SK-N-SH treated with all-trans-retinoic acid at 6 μM for 48 hours (cell line): ENCODE results near the gene NRBF2.

ENCODE experiments used
- ATAC-seq: fragments of 200-7000 bp; cut with Tn5 transposase; 3 replicates; pipeline ENCODE4 v1.9.1; 2020; ENCODE audit warnings: mild to moderate bottlenecking, moderate library complexity
- BACH2 ChIP-seq: fragments of 250-450 bp; sonication (Bioruptor Pico); IDR thresholded peaks from 2 replicates; pipeline ENCODE4 v1.9.0; 2021; ENCODE audit warnings: mild to moderate bottlenecking, borderline replicate concordance
- CSDC2 ChIP-seq: fragments of 250-450 bp; sonication (Bioruptor Pico); IDR thresholded peaks from 2 replicates; pipeline ENCODE4 v1.5.0; 2020; ENCODE audit warnings: mild to moderate bottlenecking, moderate library complexity
- ESRRG ChIP-seq: fragments of 250-450 bp; sonication (Bioruptor Pico); IDR thresholded peaks from 2 replicates; pipeline ENCODE4 v1.6.1; 2021; ENCODE audit warnings: mild to moderate bottlenecking
- GLIS3 ChIP-seq: fragments of 250-450 bp; sonication (Bioruptor Pico); IDR thresholded peaks from 2 replicates; pipeline ENCODE4 v1.5.0; 2020; ENCODE audit warnings: mild to moderate bottlenecking, moderate library complexity
- OSR1 ChIP-seq: fragments of 250-450 bp; sonication (Bioruptor Pico); IDR thresholded peaks from 2 replicates; pipeline ENCODE4 v1.8.0; 2022; ENCODE audit warnings: moderate library complexity, mild to moderate bottlenecking, inconsistent platforms
- RARB ChIP-seq: fragments of 250-450 bp; sonication (Bioruptor Pico); IDR thresholded peaks from 2 replicates; pipeline ENCODE4 v1.8.0; 2021; ENCODE audit warnings: mild to moderate bottlenecking, moderate library complexity
- SNAI2 ChIP-seq: fragments of 250-450 bp; sonication (Bioruptor Pico); IDR thresholded peaks from 2 replicates; pipeline ENCODE4 v1.5.0; 2020; ENCODE audit warnings: mild to moderate bottlenecking, moderate library complexity
- TCF4 ChIP-seq: fragments of 250-450 bp; sonication (Bioruptor Pico); IDR thresholded peaks from 2 replicates; pipeline ENCODE4 v1.8.0; 2021; ENCODE audit warnings: mild to moderate bottlenecking, moderate library complexity, borderline replicate concordance
- TOX ChIP-seq: fragments of 250-450 bp; sonication (Bioruptor Pico); IDR thresholded peaks from 2 replicates; pipeline ENCODE4 v1.8.0; 2021; ENCODE audit warnings: mild to moderate bottlenecking, moderate library complexity, borderline replicate concordance
- ZC3H10 ChIP-seq: fragments of 250-450 bp; sonication (Bioruptor Pico); IDR thresholded peaks from 2 replicates; pipeline ENCODE4 v1.5.1; 2021; ENCODE audit warnings: mild to moderate bottlenecking, moderate library complexity
- ZFP3 ChIP-seq: fragments of 250-450 bp; sonication (Bioruptor Pico); IDR thresholded peaks from 2 replicates; pipeline ENCODE4 v1.5.0; 2020; ENCODE audit warnings: mild to moderate bottlenecking, moderate library complexity
- ZFP30 ChIP-seq: fragments of 450-650 bp; formaldehyde crosslinking; IDR thresholded peaks from 2 replicates; pipeline ENCODE4 v1.5.0; 2022; ENCODE audit warnings: mild to moderate bottlenecking, moderate library complexity
- ZNF70 ChIP-seq: fragments of 450-650 bp; formaldehyde crosslinking; IDR thresholded peaks from 2 replicates; pipeline ENCODE4 v1.5.0; 2020; ENCODE audit warnings: mild to moderate bottlenecking, moderate library complexity
- ZNF8 ChIP-seq: fragments of 450-650 bp; formaldehyde crosslinking; IDR thresholded peaks from 2 replicates; pipeline ENCODE4 v1.5.0; 2020; ENCODE audit warnings: mild to moderate bottlenecking, moderate library complexity
- TF ChIP-seq, protein P1 (sequence below): fragments of 250-450 bp; sonication (Bioruptor Pico); IDR thresholded peaks from 2 replicates; pipeline ENCODE4 v1.8.0; 2020; ENCODE audit warnings: mild to moderate bottlenecking, moderate library complexity, borderline replicate concordance
- TF ChIP-seq, protein P2 (sequence below): fragments of 250-450 bp; sonication (Bioruptor Pico); IDR thresholded peaks from 2 replicates; pipeline ENCODE4 v1.5.1; 2020; ENCODE audit warnings: low read depth, mild to moderate bottlenecking, moderate library complexity
- TF ChIP-seq, protein P3 (sequence below): fragments of 250-450 bp; sonication (Bioruptor Pico); IDR thresholded peaks from 2 replicates; pipeline ENCODE4 v1.8.0; 2021; ENCODE audit warnings: low read depth, mild to moderate bottlenecking, moderate library complexity, borderline replicate concordance
- TF ChIP-seq, protein P4 (sequence below): fragments of 250-450 bp; sonication (Bioruptor Pico); IDR thresholded peaks from 2 replicates; pipeline ENCODE4 v1.5.1; 2021; ENCODE audit warnings: mild to moderate bottlenecking, moderate library complexity
- TF ChIP-seq, protein P5 (sequence below): fragments of 250-450 bp; sonication (Bioruptor Pico); IDR thresholded peaks from 2 replicates; pipeline ENCODE4 v1.5.0; 2020; ENCODE audit warnings: mild to moderate bottlenecking, moderate library complexity

NRBF2 gene

GRCh38 chr10:63119041-63119440 lies 14.1 kb upstream of the NRBF2 start:
- no peak for TF ChIP-seq GLIS3 (CRISPR knock-in tag)
- no peak for TF ChIP-seq BACH2
- TF ChIP-seq OSR1 = no peak
- TF ChIP-seq CSDC2 (CRISPR knock-in tag) = no peak
- TF ChIP-seq, protein P1, sequence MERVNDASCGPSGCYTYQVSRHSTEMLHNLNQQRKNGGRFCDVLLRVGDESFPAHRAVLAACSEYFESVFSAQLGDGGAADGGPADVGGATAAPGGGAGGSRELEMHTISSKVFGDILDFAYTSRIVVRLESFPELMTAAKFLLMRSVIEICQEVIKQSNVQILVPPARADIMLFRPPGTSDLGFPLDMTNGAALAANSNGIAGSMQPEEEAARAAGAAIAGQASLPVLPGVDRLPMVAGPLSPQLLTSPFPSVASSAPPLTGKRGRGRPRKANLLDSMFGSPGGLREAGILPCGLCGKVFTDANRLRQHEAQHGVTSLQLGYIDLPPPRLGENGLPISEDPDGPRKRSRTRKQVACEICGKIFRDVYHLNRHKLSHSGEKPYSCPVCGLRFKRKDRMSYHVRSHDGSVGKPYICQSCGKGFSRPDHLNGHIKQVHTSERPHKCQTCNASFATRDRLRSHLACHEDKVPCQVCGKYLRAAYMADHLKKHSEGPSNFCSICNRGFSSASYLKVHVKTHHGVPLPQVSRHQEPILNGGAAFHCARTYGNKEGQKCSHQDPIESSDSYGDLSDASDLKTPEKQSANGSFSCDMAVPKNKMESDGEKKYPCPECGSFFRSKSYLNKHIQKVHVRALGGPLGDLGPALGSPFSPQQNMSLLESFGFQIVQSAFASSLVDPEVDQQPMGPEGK (CRISPR knock-in tag) = no peak
- TF ChIP-seq TCF4 (CRISPR knock-in tag) = no peak
- TF ChIP-seq ZNF8 = no peak
- no peak for ATAC-seq

GRCh38 chr10:63120554-63120953 lies 12.6 kb upstream of the NRBF2 start:
- TF ChIP-seq, protein P2, sequence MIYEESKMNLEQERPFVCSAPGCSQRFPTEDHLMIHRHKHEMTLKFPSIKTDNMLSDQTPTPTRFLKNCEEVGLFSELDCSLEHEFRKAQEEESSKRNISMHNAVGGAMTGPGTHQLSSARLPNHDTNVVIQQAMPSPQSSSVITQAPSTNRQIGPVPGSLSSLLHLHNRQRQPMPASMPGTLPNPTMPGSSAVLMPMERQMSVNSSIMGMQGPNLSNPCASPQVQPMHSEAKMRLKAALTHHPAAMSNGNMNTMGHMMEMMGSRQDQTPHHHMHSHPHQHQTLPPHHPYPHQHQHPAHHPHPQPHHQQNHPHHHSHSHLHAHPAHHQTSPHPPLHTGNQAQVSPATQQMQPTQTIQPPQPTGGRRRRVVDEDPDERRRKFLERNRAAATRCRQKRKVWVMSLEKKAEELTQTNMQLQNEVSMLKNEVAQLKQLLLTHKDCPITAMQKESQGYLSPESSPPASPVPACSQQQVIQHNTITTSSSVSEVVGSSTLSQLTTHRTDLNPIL (CRISPR knock-in tag) = no peak
- TF ChIP-seq, protein P3, sequence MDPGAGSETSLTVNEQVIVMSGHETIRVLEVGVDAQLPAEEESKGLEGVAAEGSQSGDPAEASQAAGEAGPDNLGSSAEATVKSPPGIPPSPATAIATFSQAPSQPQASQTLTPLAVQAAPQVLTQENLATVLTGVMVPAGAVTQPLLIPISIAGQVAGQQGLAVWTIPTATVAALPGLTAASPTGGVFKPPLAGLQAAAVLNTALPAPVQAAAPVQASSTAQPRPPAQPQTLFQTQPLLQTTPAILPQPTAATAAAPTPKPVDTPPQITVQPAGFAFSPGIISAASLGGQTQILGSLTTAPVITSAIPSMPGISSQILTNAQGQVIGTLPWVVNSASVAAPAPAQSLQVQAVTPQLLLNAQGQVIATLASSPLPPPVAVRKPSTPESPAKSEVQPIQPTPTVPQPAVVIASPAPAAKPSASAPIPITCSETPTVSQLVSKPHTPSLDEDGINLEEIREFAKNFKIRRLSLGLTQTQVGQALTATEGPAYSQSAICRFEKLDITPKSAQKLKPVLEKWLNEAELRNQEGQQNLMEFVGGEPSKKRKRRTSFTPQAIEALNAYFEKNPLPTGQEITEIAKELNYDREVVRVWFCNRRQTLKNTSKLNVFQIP (CRISPR knock-in tag) = no peak
- TF ChIP-seq ZFP30 (CRISPR knock-in tag) (no peak), GLIS3 (CRISPR knock-in tag) (no peak), ZNF8 (no peak), BACH2 (no peak), SNAI2 (CRISPR knock-in tag) (no peak), ZFP3 (CRISPR knock-in tag) (no peak), ZNF70 (CRISPR knock-in tag) (no peak), ZC3H10 (CRISPR knock-in tag) (no peak)
- TF ChIP-seq, protein P4, sequence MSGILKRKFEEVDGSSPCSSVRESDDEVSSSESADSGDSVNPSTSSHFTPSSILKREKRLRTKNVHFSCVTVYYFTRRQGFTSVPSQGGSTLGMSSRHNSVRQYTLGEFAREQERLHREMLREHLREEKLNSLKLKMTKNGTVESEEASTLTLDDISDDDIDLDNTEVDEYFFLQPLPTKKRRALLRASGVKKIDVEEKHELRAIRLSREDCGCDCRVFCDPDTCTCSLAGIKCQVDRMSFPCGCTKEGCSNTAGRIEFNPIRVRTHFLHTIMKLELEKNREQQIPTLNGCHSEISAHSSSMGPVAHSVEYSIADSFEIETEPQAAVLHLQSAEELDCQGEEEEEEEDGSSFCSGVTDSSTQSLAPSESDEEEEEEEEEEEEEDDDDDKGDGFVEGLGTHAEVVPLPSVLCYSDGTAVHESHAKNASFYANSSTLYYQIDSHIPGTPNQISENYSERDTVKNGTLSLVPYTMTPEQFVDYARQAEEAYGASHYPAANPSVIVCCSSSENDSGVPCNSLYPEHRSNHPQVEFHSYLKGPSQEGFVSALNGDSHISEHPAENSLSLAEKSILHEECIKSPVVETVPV (CRISPR knock-in tag) = no peak
- TF ChIP-seq, protein P5, sequence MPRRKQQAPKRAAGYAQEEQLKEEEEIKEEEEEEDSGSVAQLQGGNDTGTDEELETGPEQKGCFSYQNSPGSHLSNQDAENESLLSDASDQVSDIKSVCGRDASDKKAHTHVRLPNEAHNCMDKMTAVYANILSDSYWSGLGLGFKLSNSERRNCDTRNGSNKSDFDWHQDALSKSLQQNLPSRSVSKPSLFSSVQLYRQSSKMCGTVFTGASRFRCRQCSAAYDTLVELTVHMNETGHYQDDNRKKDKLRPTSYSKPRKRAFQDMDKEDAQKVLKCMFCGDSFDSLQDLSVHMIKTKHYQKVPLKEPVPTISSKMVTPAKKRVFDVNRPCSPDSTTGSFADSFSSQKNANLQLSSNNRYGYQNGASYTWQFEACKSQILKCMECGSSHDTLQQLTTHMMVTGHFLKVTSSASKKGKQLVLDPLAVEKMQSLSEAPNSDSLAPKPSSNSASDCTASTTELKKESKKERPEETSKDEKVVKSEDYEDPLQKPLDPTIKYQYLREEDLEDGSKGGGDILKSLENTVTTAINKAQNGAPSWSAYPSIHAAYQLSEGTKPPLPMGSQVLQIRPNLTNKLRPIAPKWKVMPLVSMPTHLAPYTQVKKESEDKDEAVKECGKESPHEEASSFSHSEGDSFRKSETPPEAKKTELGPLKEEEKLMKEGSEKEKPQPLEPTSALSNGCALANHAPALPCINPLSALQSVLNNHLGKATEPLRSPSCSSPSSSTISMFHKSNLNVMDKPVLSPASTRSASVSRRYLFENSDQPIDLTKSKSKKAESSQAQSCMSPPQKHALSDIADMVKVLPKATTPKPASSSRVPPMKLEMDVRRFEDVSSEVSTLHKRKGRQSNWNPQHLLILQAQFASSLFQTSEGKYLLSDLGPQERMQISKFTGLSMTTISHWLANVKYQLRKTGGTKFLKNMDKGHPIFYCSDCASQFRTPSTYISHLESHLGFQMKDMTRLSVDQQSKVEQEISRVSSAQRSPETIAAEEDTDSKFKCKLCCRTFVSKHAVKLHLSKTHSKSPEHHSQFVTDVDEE (CRISPR knock-in tag) = no peak
- peak; percentile 66 for ATAC-seq

GRCh38 chr10:63123727-63124362 lies 9.3 kb upstream of the NRBF2 start:
- no peak for ATAC-seq
- TF ChIP-seq ZFP3 (CRISPR knock-in tag) = no peak
- TF ChIP-seq BACH2 = no peak
- TF ChIP-seq, protein P1 (CRISPR knock-in tag) = no peak
- TF ChIP-seq ZNF8 = no peak
- TF ChIP-seq ESRRG = no peak
- no peak for TF ChIP-seq CSDC2 (CRISPR knock-in tag)
- TF ChIP-seq TCF4 (CRISPR knock-in tag) = no peak
- TF ChIP-seq RARB (CRISPR knock-in tag) = no peak
- TF ChIP-seq, protein P3 (CRISPR knock-in tag) = no peak
- no peak for TF ChIP-seq TOX (CRISPR knock-in tag)
- TF ChIP-seq OSR1 = no peak
- TF ChIP-seq, protein P5 (CRISPR knock-in tag) = no peak
- TF ChIP-seq SNAI2 (CRISPR knock-in tag) = no peak
